H9 (cell line): ENCODE measurements around the gene IL15. TPM values are rescaled to one million over a fixed set of nuclear protein-coding genes. Genes with fewer than 3 reads are reported as not detected.

Experiments used
- DNase-seq: peaks from one replicate; pipeline ENCODE4 v3.0.0-alpha.2; 2017
- H2AFZ ChIP-seq: one replicate; pipeline ENCODE4 v1.6.1; 2013; ENCODE audit warnings: mild to moderate bottlenecking, low read length, control low read depth, moderate library complexity
- H2AK5ac ChIP-seq: 2 replicates; pipeline ENCODE4 v1.6.1; 2013; ENCODE audit warnings: low read length, control low read depth, mixed read lengths; ENCODE audit not compliant: insufficient read length
- H2BK120ac ChIP-seq: one replicate; pipeline ENCODE4 v1.6.1; 2013; ENCODE audit warnings: low read depth, mild to moderate bottlenecking, low read length, control low read depth, inconsistent platforms; ENCODE audit not compliant: poor library complexity, severe bottlenecking
- H2BK12ac ChIP-seq: 2 replicates; pipeline ENCODE4 v1.6.1; 2013; ENCODE audit warnings: low read length, control low read depth, mixed read lengths, low read depth; ENCODE audit not compliant: insufficient read length
- H2BK15ac ChIP-seq: 2 replicates; pipeline ENCODE4 v1.6.1; 2013; ENCODE audit warnings: low read depth, low read length, control low read depth
- H2BK20ac ChIP-seq: one replicate; pipeline ENCODE4 v1.6.1; 2013; ENCODE audit warnings: low read depth, mild to moderate bottlenecking, low read length, control low read depth, inconsistent platforms; ENCODE audit not compliant: poor library complexity, severe bottlenecking
- H2BK5ac ChIP-seq: 2 replicates; pipeline ENCODE4 v1.6.1; 2013; ENCODE audit warnings: low read length, control low read depth, mixed read lengths; ENCODE audit not compliant: insufficient read length
- H3K14ac ChIP-seq: 2 replicates; pipeline ENCODE4 v1.6.1; 2013; ENCODE audit warnings: low read length, control low read depth; ENCODE audit not compliant: insufficient read depth
- H3K18ac ChIP-seq: 2 replicates; pipeline ENCODE4 v1.6.1; 2013; ENCODE audit warnings: low read depth, mild to moderate bottlenecking, mixed read lengths, low read length, control low read depth; ENCODE audit not compliant: insufficient read length
- H3K23ac ChIP-seq: 2 replicates; pipeline ENCODE4 v1.6.1; 2013; ENCODE audit warnings: low read length, control low read depth, mixed read lengths, low read depth; ENCODE audit not compliant: insufficient read length
- H3K23me2 ChIP-seq: 2 replicates; pipeline ENCODE4 v1.6.1; 2013; ENCODE audit warnings: low read depth, mild to moderate bottlenecking, mixed read lengths, low read length, control low read depth; ENCODE audit not compliant: insufficient read length, poor library complexity, severe bottlenecking
- H3K27ac ChIP-seq: 2 replicates; pipeline ENCODE4 v1.5.1; 2013; ENCODE audit warnings: low read length, control low read depth, mixed read lengths, low read depth; ENCODE audit not compliant: insufficient read length
- H3K27me3 ChIP-seq: 2 replicates; pipeline ENCODE4 v1.6.1; 2013; ENCODE audit warnings: low read length, control low read depth, inconsistent platforms; ENCODE audit not compliant: insufficient read depth
- H3K4ac ChIP-seq: 2 replicates; pipeline ENCODE4 v1.6.1; 2013; ENCODE audit warnings: low read depth, mild to moderate bottlenecking, control low read depth, inconsistent platforms, low read length, moderate library complexity
- H3K4me1 ChIP-seq: 2 replicates; pipeline ENCODE4 v1.6.1; 2013; ENCODE audit warnings: low read length, control low read depth, inconsistent platforms; ENCODE audit not compliant: insufficient read depth
- H3K4me2 ChIP-seq: 2 replicates; pipeline ENCODE4 v1.6.1; 2013; ENCODE audit warnings: low read length, control low read depth, mixed read lengths; ENCODE audit not compliant: insufficient read length, insufficient read depth
- H3K56ac ChIP-seq: 2 replicates; pipeline ENCODE4 v1.6.1; 2013; ENCODE audit warnings: low read depth, mild to moderate bottlenecking, mixed read lengths, low read length, control low read depth; ENCODE audit not compliant: insufficient read length
- H3K79me1 ChIP-seq: 2 replicates; pipeline ENCODE4 v1.6.1; 2013; ENCODE audit warnings: low read depth, mild to moderate bottlenecking, moderate library complexity, low read length, control low read depth, inconsistent platforms; ENCODE audit not compliant: insufficient read depth, poor library complexity, severe bottlenecking
- H3K79me2 ChIP-seq: 2 replicates; pipeline ENCODE4 v1.6.1; 2013; ENCODE audit warnings: low read length, control low read depth, inconsistent platforms; ENCODE audit not compliant: insufficient read depth
- H3K9ac ChIP-seq: 2 replicates; pipeline ENCODE4 v1.6.1; 2013; ENCODE audit warnings: low read length, control low read depth, mixed read lengths; ENCODE audit not compliant: insufficient read length; ENCODE audit errors: extremely low read depth
- H3K9me3 ChIP-seq: one replicate; pipeline ENCODE4 v1.6.1; 2013; ENCODE audit warnings: low read depth, low read length, inconsistent platforms; ENCODE audit not compliant: control insufficient read depth
- H3T11ph ChIP-seq: one replicate; pipeline ENCODE4 v1.6.1; 2013; ENCODE audit warnings: mild to moderate bottlenecking, low read length, control low read depth, inconsistent platforms
- H4K20me1 ChIP-seq: one replicate; pipeline ENCODE4 v1.6.1; 2013; ENCODE audit not compliant: control insufficient read depth, insufficient read length, insufficient read depth
- H4K5ac ChIP-seq: 2 replicates; pipeline ENCODE4 v1.6.1; 2013; ENCODE audit warnings: low read depth, mild to moderate bottlenecking, mixed read lengths, low read length, control low read depth; ENCODE audit not compliant: insufficient read length
- H4K8ac ChIP-seq: replicated peaks from 2 replicates; pipeline ENCODE4 v1.6.1; 2013; ENCODE audit warnings: low read length, control low read depth, mixed read lengths, low read depth; ENCODE audit not compliant: insufficient read length
- H4K91ac ChIP-seq: 2 replicates; pipeline ENCODE4 v1.6.1; 2013; ENCODE audit warnings: low read depth, mild to moderate bottlenecking, moderate library complexity, mixed read lengths, low read length, control low read depth; ENCODE audit not compliant: insufficient read length
- H3K27ac Mint-ChIP-seq, 3 experiments: 2 replicates in 2 of 3; 3 replicates in 1 of 3; pipeline ENCODE4 v1.8.0; 2020 to 2021; ENCODE audit warnings: mixed read lengths in 3 of 3, mild to moderate bottlenecking in 1 of 3, moderate library complexity in 1 of 3
- H3K27me3 Mint-ChIP-seq: 2 replicates; pipeline ENCODE4 v1.8.0; 2021; ENCODE audit warnings: low read depth, mild to moderate bottlenecking, moderate library complexity, mixed read lengths
- H3K36me3 Mint-ChIP-seq, 3 experiments: 2 replicates in 2 of 3; 3 replicates in 1 of 3; pipeline ENCODE4 v1.8.0; 2020 to 2021; ENCODE audit warnings: low read depth in 3 of 3, mixed read lengths in 3 of 3; ENCODE audit not compliant: insufficient read depth in 1 of 3
- H3K4me1 Mint-ChIP-seq, 2 experiments: 2 replicates each; pipeline ENCODE4 v1.8.0; 2020; ENCODE audit warnings: mixed read lengths in 2 of 2
- H3K4me3 Mint-ChIP-seq, 2 experiments: 2 replicates in 1 of 2; 3 replicates in 1 of 2; pipeline ENCODE4 v1.8.0; 2020 to 2021; ENCODE audit warnings: mild to moderate bottlenecking in 2 of 2, mixed read lengths in 2 of 2, moderate library complexity in 1 of 2
- H3K9me3 Mint-ChIP-seq, 2 experiments: 2 replicates in 1 of 2; 3 replicates in 1 of 2; pipeline ENCODE4 v1.8.0; 2020; ENCODE audit warnings: mild to moderate bottlenecking in 2 of 2, mixed read lengths in 2 of 2, moderate library complexity in 1 of 2
- WGBS: extraction: QIAGEN DNeasy Blood & Tissue Kit; methylation state at CpG from one replicate; pipeline ENCODE4 v1.1.7; 2013; ENCODE audit warnings: missing lambda C conversion rate, low lambda C conversion rate, mixed read lengths; ENCODE audit not compliant: insufficient read length; ENCODE audit errors: extremely low coverage; 5-methylcytosine and 5-hydroxymethylcytosine counted together
- total RNA-seq: library from RNA; stranded (reverse); gene quantifications from 2 replicates; pipeline ENCODE4 v1.2.1, GENCODE V29; 2021
- TF ChIP-seq, protein P1 (sequence below): fragments of 200-600 bp; sonication (generic); conservative IDR thresholded peaks from 3 replicates; pipeline ENCODE4 v1.8.0; 2021; ENCODE audit warnings: antibody characterized with exemption, mild to moderate bottlenecking

IL15 gene
- total RNA-seq, 1 experiment from 2014 or later, result 0.61 TPM

DNA sequence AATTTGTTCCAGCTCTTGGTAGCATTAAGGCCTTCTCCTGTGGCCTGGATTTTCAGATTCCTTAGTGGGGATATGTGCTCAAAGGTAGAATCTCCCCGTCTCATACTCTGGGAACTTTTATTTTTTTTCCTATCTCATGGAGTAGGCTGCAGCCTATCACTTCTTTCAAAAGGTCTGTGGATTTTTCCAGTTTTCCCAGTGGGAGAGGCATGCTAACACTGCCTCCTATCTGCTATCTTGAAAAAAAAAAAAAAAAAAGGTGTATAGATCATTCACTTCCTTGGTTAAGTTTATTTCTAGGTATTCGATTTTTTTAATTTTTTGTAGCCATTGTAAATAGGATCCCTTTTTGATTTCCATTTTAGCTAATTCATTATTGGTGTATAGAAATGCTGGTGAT lies 67.1 kb downstream of the IL15 start:
- Histone ChIP-seq H4K20me1 (no peaks in the 10 kb centered on the region), H3K27ac (no peak overlapping the region), H2BK12ac (no peak overlapping the region), H3K4ac (no peak overlapping the region), H3T11ph (no peak overlapping the region), H4K8ac (no peak overlapping the region), H3K23me2 (no peaks in the 10 kb centered on the region), H4K91ac (no peak overlapping the region), H3K27me3 (no peaks in the 10 kb centered on the region), H3K4me1 (no peaks in the 10 kb centered on the region), H3K56ac (no peak overlapping the region), H3K18ac (no peak overlapping the region), H2BK5ac (no peak overlapping the region), H2BK20ac (no peak overlapping the region), H3K9me3 (no peaks in the 10 kb centered on the region), H2BK15ac (no peak overlapping the region), H3K23ac (no peak overlapping the region), H3K9ac (no peak overlapping the region), H2AK5ac (no peak overlapping the region), H3K4me2 (no peak overlapping the region), H3K14ac (no peak overlapping the region), H2BK120ac (no peak overlapping the region), H2AFZ (no peak overlapping the region), H3K79me1 (no peaks in the 10 kb centered on the region), H3K79me2 (no peaks in the 10 kb centered on the region), H4K5ac (no peak overlapping the region)
- no peaks in the 10 kb centered on the region for H3K4me1 Mint-ChIP-seq
- no peaks in the 10 kb centered on the region; a peak in 1 of 7 replicates for H3K36me3 Mint-ChIP-seq
- no peak overlapping the region; a peak in 1 of 7 replicates for H3K27ac Mint-ChIP-seq
- no peak for DNase-seq
- H3K4me3 Mint-ChIP-seq, result no peak overlapping the region
- no peaks in the 10 kb centered on the region for H3K27me3 Mint-ChIP-seq
- no CpG with 5 or more reads among the region's 2 CpGs for WGBS
- peaks cover 10 to 14% of the 10 kb centered on the region in 2 experiments for H3K9me3 Mint-ChIP-seq
- TF ChIP-seq, protein P1, sequence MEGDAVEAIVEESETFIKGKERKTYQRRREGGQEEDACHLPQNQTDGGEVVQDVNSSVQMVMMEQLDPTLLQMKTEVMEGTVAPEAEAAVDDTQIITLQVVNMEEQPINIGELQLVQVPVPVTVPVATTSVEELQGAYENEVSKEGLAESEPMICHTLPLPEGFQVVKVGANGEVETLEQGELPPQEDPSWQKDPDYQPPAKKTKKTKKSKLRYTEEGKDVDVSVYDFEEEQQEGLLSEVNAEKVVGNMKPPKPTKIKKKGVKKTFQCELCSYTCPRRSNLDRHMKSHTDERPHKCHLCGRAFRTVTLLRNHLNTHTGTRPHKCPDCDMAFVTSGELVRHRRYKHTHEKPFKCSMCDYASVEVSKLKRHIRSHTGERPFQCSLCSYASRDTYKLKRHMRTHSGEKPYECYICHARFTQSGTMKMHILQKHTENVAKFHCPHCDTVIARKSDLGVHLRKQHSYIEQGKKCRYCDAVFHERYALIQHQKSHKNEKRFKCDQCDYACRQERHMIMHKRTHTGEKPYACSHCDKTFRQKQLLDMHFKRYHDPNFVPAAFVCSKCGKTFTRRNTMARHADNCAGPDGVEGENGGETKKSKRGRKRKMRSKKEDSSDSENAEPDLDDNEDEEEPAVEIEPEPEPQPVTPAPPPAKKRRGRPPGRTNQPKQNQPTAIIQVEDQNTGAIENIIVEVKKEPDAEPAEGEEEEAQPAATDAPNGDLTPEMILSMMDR, result 0 out of 3 replicates have a peak, but pooled peaks have one; percentile 17
